NB4 (cell line): ENCODE data around the gene TTLL5.

Experiments
- DNase-seq: peaks from one replicate; pipeline ENCODE4 v3.0.0; 2010; ENCODE audit warnings: low read depth
- H3K4me3 ChIP-seq: one replicate; pipeline ENCODE4 v1.5.1; 2011; ENCODE audit warnings: mild to moderate bottlenecking, low read depth, low read length, moderate library complexity
- MYC ChIP-seq: IDR thresholded peaks from 2 replicates; pipeline ENCODE4 v1.6.1; 2011; ENCODE audit warnings: low read depth, low read length
- POLR2A ChIP-seq: IDR thresholded peaks from 2 replicates; pipeline ENCODE4 v1.6.1; 2011; ENCODE audit warnings: mild to moderate bottlenecking; ENCODE audit not compliant: insufficient read length; ENCODE audit errors: extremely low read depth
- TF ChIP-seq, protein P1 (sequence below): IDR thresholded peaks from 2 replicates; pipeline ENCODE4 v1.6.1; 2011; ENCODE audit warnings: low read depth, low read length
- TF ChIP-seq, protein P2 (sequence below): IDR thresholded peaks from one replicate; pipeline ENCODE4 v1.5.1; 2012; ENCODE audit warnings: low read depth, low read length

TTLL5 gene

DNA sequence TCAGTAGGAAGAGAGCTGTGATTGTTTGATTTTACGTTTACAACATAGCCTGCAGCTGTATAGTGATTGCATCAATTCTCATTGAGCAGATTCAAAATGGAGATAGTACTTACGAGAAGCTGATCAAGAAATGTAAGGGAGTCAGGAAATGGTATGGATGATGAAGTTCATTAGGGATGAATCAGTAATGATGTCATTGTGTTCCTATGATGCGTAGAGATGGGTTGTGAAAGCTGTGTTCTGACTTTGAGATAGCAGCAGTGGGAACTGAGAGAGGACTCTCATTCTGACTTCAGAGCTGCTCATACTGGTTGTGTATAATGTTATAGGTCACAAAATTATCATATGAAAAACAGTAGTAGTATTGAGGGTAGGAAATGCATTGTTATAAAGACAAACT is 44.0 kb downstream of the TTLL5 start:
- no peak for DNase-seq
- TF ChIP-seq, protein P1, sequence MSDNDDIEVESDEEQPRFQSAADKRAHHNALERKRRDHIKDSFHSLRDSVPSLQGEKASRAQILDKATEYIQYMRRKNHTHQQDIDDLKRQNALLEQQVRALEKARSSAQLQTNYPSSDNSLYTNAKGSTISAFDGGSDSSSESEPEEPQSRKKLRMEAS: no peak
- TF ChIP-seq, protein P2, sequence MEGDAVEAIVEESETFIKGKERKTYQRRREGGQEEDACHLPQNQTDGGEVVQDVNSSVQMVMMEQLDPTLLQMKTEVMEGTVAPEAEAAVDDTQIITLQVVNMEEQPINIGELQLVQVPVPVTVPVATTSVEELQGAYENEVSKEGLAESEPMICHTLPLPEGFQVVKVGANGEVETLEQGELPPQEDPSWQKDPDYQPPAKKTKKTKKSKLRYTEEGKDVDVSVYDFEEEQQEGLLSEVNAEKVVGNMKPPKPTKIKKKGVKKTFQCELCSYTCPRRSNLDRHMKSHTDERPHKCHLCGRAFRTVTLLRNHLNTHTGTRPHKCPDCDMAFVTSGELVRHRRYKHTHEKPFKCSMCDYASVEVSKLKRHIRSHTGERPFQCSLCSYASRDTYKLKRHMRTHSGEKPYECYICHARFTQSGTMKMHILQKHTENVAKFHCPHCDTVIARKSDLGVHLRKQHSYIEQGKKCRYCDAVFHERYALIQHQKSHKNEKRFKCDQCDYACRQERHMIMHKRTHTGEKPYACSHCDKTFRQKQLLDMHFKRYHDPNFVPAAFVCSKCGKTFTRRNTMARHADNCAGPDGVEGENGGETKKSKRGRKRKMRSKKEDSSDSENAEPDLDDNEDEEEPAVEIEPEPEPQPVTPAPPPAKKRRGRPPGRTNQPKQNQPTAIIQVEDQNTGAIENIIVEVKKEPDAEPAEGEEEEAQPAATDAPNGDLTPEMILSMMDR: no peak
- TF ChIP-seq POLR2A (no peak), MYC (no peak)
- no peak overlapping the region for H3K4me3 ChIP-seq

DNA sequence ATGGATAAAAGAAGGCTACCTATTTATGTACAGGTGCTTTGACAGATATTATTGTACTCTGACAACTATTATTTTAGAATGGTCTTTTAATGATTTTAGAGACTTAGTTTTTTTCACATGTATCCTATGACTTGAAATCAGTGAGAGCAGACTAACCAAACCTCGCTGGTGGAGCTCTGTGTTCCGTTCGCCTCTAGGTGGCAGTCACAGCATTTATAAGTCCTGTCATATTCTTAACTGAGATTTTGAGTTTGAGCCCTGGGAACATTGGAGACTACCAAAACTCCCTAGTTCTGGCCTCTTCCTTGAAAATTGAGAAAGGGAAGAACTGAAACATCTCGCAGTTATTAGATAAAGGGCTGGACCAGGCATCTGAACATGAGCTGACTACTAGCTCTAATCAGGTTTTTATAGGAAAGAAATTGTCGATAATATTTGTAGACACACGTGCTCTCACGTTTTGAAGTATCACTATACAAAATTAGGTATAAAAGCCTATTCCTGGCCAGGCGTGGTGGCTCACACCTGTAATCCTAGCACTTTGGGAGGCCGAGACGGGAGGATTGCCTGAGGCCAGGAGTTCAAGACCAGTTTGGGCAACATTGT is 48.3 kb downstream of the TTLL5 start:
- peak; percentile 73 for DNase-seq
- TF ChIP-seq, protein P2: peak; percentile 82
- no peak for TF ChIP-seq POLR2A
- TF ChIP-seq, protein P1: no peak
- TF ChIP-seq MYC: no peak
- H3K4me3 ChIP-seq: no peak overlapping the region

DNA sequence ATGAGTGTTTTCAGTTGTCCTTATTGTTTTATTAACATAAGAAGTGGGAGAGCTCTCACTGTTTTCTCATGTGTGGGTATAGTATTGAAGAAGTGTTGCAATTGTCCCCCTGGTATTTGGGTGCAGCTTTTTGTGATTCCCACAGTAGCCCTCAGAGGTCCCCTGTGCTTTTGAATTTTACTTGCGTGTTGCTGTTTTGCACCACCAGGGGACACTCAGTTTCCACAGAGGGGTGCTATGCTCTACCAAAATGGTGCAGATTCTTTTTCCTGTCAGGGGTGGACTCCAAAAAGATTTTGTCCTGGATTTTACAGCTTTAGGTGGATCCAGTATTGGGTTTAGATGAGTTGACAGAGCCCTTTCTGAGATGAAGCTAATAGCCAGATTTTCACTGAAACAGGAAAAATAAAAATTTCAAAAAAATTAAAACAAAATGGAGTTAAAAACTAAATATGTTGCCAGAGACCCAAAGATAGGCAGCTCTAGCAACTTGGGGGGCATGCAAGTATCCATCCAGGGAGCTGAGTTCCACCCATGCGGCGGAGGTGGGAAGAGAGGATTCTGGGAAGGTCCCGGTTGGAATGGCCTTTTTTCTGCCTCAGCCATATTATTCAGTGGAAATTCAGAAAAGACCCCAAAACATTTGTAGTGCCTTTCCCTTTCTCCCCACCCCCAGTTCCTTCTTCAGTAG is 50.2 kb downstream of the TTLL5 start:
- no peak overlapping the region for H3K4me3 ChIP-seq
- DNase-seq: peak; percentile 42
- TF ChIP-seq, protein P2: peak; percentile 52
- TF ChIP-seq MYC: no peak

DNA sequence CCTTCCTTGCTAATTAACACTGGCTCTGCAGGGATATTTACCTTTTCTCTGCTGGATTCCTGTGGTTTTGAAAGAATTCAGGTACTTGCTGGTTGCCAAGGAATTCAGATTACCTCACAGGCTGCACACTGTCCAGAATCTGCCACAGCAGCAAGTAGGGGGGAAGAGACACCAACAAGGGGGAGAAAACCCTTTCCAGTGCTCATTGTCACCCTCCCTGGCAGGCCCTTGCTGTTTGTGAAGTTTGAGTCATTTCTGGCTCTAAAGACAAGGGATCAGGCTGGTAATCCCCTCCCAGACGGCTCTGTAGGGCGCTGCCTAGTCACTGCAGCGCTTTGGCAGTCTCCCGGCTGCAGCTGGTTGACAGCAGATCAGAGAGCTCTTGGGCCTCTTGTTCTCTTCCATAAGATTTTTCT is 50.8 kb downstream of the TTLL5 start:
- DNase-seq: no peak
- no peak for TF ChIP-seq POLR2A
- TF ChIP-seq, protein P1: no peak
- no peak for TF ChIP-seq MYC
- TF ChIP-seq, protein P2: no peak
- H3K4me3 ChIP-seq: no peak overlapping the region

DNA sequence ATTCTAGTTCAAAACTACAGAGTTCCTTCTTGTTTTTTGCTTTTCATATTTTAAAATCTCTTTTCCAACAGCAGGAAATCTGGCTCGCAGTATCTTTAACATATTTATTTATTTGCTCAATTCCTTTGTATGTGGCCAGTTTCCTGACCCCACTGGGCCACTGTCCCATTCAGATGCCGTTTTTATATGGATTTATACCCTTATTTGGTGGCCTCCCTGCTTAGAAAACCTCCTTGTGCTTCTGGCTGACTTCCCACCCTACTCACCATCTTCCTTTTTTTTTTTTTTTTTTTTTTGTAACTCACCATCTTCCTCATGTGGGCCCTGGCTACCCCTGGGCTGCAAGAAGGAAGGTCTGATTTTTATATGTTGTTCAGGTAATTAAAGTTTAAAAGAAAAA is 53.9 kb downstream of the TTLL5 start:
- TF ChIP-seq, protein P1: no peak
- TF ChIP-seq, protein P2: no peak
- no peak for DNase-seq
- H3K4me3 ChIP-seq: no peak overlapping the region
